ENCODE results near the gene PRDM16.

- TF ChIP-seq CTCF (IDR thresholded peaks at IDR 0.05; ENCODE audit: low read length) (no peak), EZH2 (IDR thresholded peaks at IDR 0.05; ENCODE audit: borderline replicate concordance, low read length) (no peak)
Measured at GRCh38 chr1:3427711-3428704, 359.0 kb downstream of the PRDM16 start.

Measured in OCI-LY1 (cell line).